ENCODE measurements around the gene DHX35. TPM values are rescaled to one million over a fixed set of nuclear protein-coding genes. Genes with fewer than 3 reads are reported as not detected.
"Not testable (repeated sequence)": the region's sequence is repeated elsewhere in the genome, so short reads cannot be mapped to it uniquely, and the experiment has no call there.

DHX35 gene
- total and polyA plus RNA-seq, 2 experiments from 2014 or later: 4.5 to 10.7 TPM

GRCh38 chr20:38957235-38957876 is 4.8 kb upstream of the DHX35 start:
- Histone ChIP-seq H3K4me1 (ENCODE audit: insufficient read depth) (no peaks in the 10 kb centered on the region), H3K9ac (no peak overlapping the region), H2AFZ (no peak overlapping the region), H3K4me2 (ENCODE audit: unreplicated experiment) (no peak overlapping the region), H3K36me3 (ENCODE audit: low read depth) (no peaks in the 10 kb centered on the region), H3K4me3 (no peak overlapping the region), H3K27me3 (replicated peaks; ENCODE audit: insufficient read depth) (no peaks in the 10 kb centered on the region), H3F3A (ENCODE audit: insufficient read depth) (no peaks in the 10 kb centered on the region), H3K9me2 (ENCODE audit: insufficient read depth) (no peaks in the 10 kb centered on the region), H4K20me1 (ENCODE audit: insufficient read depth) (no peaks in the 10 kb centered on the region), H3K79me2 (ENCODE audit: insufficient read depth) (no peaks in the 10 kb centered on the region; the same call in 1 of the 2 replicates), H3K27ac (no peak overlapping the region), H3K9me3 (ENCODE audit: low read depth) (no peaks in the 10 kb centered on the region)
- TF ChIP-seq EZH2 (IDR thresholded peaks at IDR 0.05; ENCODE audit: insufficient read depth, poor library complexity, severe bottlenecking): no peak
- TF ChIP-seq EZH2phosphoT487 (IDR thresholded peaks at IDR 0.05; ENCODE audit: insufficient read depth, low read depth): no peak
- in situ Hi-C loops (cut with MboI): no loop called here
- DNase-seq: no peak
- 98 to 99% methylated on average over 5 of the region's 5 CpGs for WGBS, 2 experiments (ENCODE audit: low coverage in 1 of 2, low lambda C conversion rate in 2 of 2, missing lambda C conversion rate in 2 of 2)

GRCh38 chr20:38957915-38958485 is 4.1 kb upstream of the DHX35 start:
- Histone ChIP-seq H3F3A (ENCODE audit: insufficient read depth) (no peaks in the 10 kb centered on the region), H3K4me2 (ENCODE audit: unreplicated experiment) (no peak overlapping the region), H3K79me2 (ENCODE audit: insufficient read depth) (peaks cover 5% of the 10 kb centered on the region), H4K20me1 (ENCODE audit: insufficient read depth) (no peaks in the 10 kb centered on the region), H2AFZ (no peak overlapping the region), H3K9ac (no peak overlapping the region), H3K36me3 (ENCODE audit: low read depth) (no peaks in the 10 kb centered on the region), H3K27me3 (replicated peaks; ENCODE audit: insufficient read depth) (no peaks in the 10 kb centered on the region), H3K9me3 (ENCODE audit: low read depth) (no peaks in the 10 kb centered on the region), H3K4me1 (ENCODE audit: insufficient read depth) (peaks cover under 1% of the 10 kb centered on the region; the same call in 1 of the 2 replicates), H3K27ac (no peak overlapping the region), H3K9me2 (ENCODE audit: insufficient read depth) (no peaks in the 10 kb centered on the region), H3K4me3 (no peak overlapping the region)
- no peak for DNase-seq
- 94 to 95% methylated on average over 8 of the region's 8 CpGs for WGBS, 2 experiments (ENCODE audit: low coverage in 1 of 2, low lambda C conversion rate in 2 of 2, missing lambda C conversion rate in 2 of 2)
- TF ChIP-seq EZH2 (IDR thresholded peaks at IDR 0.05; ENCODE audit: insufficient read depth, poor library complexity, severe bottlenecking): no peak
- no peak for TF ChIP-seq EZH2phosphoT487 (IDR thresholded peaks at IDR 0.05; ENCODE audit: insufficient read depth, low read depth)
- in situ Hi-C loops (cut with MboI): no loop called here

GRCh38 chr20:38960187-38960687 is 1.9 kb upstream of the DHX35 start:
- H3K9me3 ChIP-seq (ENCODE audit: low read depth); H3K9me2 ChIP-seq (ENCODE audit: insufficient read depth); H3K4me1 ChIP-seq (ENCODE audit: insufficient read depth); H3K9ac ChIP-seq; H4K20me1 ChIP-seq (ENCODE audit: insufficient read depth); H3K4me2 ChIP-seq (ENCODE audit: unreplicated experiment); H3K27ac ChIP-seq; H3K27me3 ChIP-seq (replicated peaks; ENCODE audit: insufficient read depth); H3K36me3 ChIP-seq (ENCODE audit: low read depth); DNase-seq; H3K4me3 ChIP-seq; H3F3A ChIP-seq (ENCODE audit: insufficient read depth); in situ Hi-C loops (cut with MboI); H2AFZ ChIP-seq: not testable (repeated sequence)
- peaks cover 27% of the 10 kb centered on the region for H3K79me2 ChIP-seq (ENCODE audit: insufficient read depth)
- WGBS, 2 experiments (ENCODE audit: low coverage in 1 of 2, low lambda C conversion rate in 2 of 2, missing lambda C conversion rate in 2 of 2): 94 to 98% methylated on average over 9 of the region's 9 CpGs

GRCh38 chr20:38961530-38962043 is 557 bp upstream of the DHX35 start:
- H3K4me1 ChIP-seq (ENCODE audit: insufficient read depth): peaks cover 6% of the 10 kb centered on the region; the same call in 1 of the 2 replicates
- in situ Hi-C loops (cut with MboI): no loop called here
- H3K9me3 ChIP-seq (ENCODE audit: low read depth): no peaks in the 10 kb centered on the region
- no peaks in the 10 kb centered on the region for H3K27me3 ChIP-seq (replicated peaks; ENCODE audit: insufficient read depth)
- peak overlapping the region; percentile 92 for H3K4me2 ChIP-seq (ENCODE audit: unreplicated experiment)
- H3K36me3 ChIP-seq (ENCODE audit: low read depth): no peaks in the 10 kb centered on the region
- no peaks in the 10 kb centered on the region for H3F3A ChIP-seq (ENCODE audit: insufficient read depth)
- no peak for DNase-seq
- 10% methylated on average over 16 of the region's 16 CpGs for WGBS, 2 experiments (ENCODE audit: low coverage in 1 of 2, low lambda C conversion rate in 2 of 2, missing lambda C conversion rate in 2 of 2)
- no peaks in the 10 kb centered on the region for H4K20me1 ChIP-seq (ENCODE audit: insufficient read depth)
- peak overlapping the region; percentile 89 for H3K4me3 ChIP-seq
- peak overlapping the region; percentile 55 for H3K27ac ChIP-seq
- peak overlapping the region; percentile 92 for H3K9ac ChIP-seq
- peaks cover 39% of the 10 kb centered on the region for H3K79me2 ChIP-seq (ENCODE audit: insufficient read depth)
- peak overlapping the region; percentile 99 for H2AFZ ChIP-seq
- no peaks in the 10 kb centered on the region for H3K9me2 ChIP-seq (ENCODE audit: insufficient read depth)
- no peak for TF ChIP-seq EZH2 (IDR thresholded peaks at IDR 0.05; ENCODE audit: insufficient read depth, poor library complexity, severe bottlenecking)
- no peak for TF ChIP-seq EZH2phosphoT487 (IDR thresholded peaks at IDR 0.05; ENCODE audit: insufficient read depth, low read depth)

Data from GM23248 (cell line).